H1 (cell line): ENCODE measurements around the gene GAGE12E.
"Not testable (repeated sequence)": the region's sequence is repeated elsewhere in the genome, so short reads cannot be mapped to it uniquely, and the experiment has no call there.

Experiments used
- EP300 ChIP-seq, 2 experiments: IDR thresholded peaks; 1 replicate in 1 of 2; 2 replicates in 1 of 2; pipeline ENCODE4 v1.6.1; 2011 to 2012; ENCODE audit warnings: low read depth in 2 of 2, low read length in 2 of 2, mild to moderate bottlenecking in 2 of 2, borderline replicate concordance in 1 of 2, inconsistent platforms in 1 of 2, moderate library complexity in 1 of 2
- MAX ChIP-seq: IDR thresholded peaks from 2 replicates; pipeline ENCODE4 v1.6.1; 2012; ENCODE audit warnings: inconsistent platforms
- SUZ12 ChIP-seq: fragments of 200-600 bp; sonication (generic); IDR thresholded peaks from 2 replicates; pipeline ENCODE4 v1.6.1; 2012; ENCODE audit warnings: mild to moderate bottlenecking, inconsistent platforms, low read length, moderate library complexity, mixed read lengths
- TAF1 ChIP-seq: IDR thresholded peaks from 2 replicates; pipeline ENCODE4 v1.6.1; 2011; ENCODE audit warnings: mild to moderate bottlenecking, low read depth, low read length

- TF ChIP-seq MAX; SUZ12; EP300 (IDR thresholded peaks at IDR 0.05; ENCODE audit: borderline replicate concordance in 1 of 2, low read depth in 2 of 2, low read length in 2 of 2); TAF1: not testable (repeated sequence)
These were observed 47.6 kb downstream of the GAGE12E start, which contains the start of gene GAGE1 for GRCh38 chrX:49598720-49599119.
